ACHN (cell line): Measurements from ENCODE around the gene PSMB7.
A peak's percentile ranks its signal among the peaks of the same experiment; 100 is the strongest.

ENCODE experiments used
- DNase-seq: peaks from one replicate; pipeline ENCODE4 v3.0.0-alpha.2; 2015
- in situ Hi-C: cut with HindIII; loops from 2 replicates; pipeline ENCODE4 v1.10.0; 2017; ENCODE audit warnings: low sequenced_read_pairs, low pct_ligation_motif_present, low pct_unique_long_range_greater_than_20kb

Gene PSMB7

DNA sequence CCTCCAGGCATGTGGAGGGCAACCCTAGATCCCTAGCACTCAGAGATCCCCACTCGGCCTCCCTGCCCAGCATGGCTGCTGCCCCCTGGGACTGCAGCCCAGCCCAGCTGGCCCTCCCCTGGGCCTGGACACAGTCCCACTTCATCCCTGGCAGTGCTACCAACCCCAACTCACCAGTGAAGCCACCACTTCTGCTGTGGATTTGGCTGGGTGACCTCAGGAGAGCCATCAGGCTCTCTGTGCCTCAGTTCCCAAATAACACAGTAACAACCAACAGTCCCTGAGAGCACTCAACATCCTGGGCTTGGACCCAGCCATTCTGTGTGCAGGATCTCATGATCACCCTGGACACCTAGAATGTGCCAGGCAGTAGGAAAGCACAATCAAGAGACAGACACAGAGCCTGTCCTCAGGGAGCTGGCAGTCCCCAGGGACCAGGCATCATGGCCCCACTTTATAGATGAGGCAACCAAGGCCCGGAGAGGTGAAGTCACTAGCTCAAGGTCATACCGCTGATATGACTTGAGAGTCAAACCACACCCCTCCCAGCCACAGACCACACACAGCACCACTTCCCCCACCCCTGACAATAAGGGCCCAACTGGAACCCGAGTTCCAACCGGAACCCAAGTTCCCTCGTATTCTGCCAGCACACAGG lies 4.7 kb upstream of the PSMB7 start:
- no peak for DNase-seq
- in situ Hi-C loops: no loop called here

DNA sequence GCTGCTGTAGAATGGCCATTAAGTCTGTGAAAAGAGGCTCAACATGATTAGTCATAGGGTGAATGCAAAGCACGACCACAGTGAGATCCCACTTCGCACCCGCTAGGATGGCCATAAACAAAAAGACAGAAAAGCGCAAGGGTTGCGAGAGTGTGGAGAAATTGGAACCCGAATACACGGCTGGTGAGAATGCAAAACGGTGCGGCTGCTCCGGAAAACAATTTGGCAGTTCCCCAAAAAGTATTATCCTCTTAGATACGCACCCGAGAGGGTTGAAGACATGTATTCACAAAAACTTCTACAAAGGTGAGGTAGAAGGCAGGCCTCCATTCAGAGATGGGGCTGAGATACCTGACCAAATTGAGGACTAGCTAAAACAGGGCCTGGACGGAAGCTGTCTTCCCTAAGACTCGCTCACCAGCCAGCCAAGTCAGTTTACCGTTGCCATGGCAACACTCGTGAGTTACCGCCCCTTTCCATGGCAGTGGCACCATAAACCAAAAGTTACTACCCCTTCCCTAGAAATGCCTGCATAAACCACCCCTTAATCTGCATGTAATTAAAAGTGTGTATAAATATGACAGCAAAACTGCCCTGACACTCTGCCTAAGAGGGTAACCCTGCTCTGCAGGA lies 726 bp upstream of the PSMB7 start:
- in situ Hi-C loops: no loop called here
- no peak for DNase-seq

- in situ Hi-C loops: no loop called here
- peak; percentile 8 for DNase-seq
These were observed 630 bp downstream of the PSMB7 start for GRCh38 chr9:124414612-124415011.

DNA sequence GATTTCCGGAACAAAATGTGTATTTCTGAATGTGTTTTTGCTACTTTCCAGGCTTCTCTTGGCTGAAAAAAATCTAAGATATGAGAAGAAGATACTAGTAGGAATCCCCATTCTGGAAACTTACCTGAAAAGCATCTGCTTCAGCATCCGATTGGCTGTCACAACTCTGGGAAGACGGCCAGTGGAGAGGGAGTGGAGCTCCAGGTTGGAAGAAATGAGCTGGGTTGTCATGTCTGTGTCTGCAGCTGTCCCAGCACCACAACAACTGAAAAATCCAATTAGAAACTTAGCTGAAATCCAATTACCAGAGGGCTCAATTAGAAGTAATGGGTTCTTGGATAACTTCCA lies 3.0 kb downstream of the PSMB7 start:
- in situ Hi-C loops: no loop called here
- DNase-seq: no peak

DNA sequence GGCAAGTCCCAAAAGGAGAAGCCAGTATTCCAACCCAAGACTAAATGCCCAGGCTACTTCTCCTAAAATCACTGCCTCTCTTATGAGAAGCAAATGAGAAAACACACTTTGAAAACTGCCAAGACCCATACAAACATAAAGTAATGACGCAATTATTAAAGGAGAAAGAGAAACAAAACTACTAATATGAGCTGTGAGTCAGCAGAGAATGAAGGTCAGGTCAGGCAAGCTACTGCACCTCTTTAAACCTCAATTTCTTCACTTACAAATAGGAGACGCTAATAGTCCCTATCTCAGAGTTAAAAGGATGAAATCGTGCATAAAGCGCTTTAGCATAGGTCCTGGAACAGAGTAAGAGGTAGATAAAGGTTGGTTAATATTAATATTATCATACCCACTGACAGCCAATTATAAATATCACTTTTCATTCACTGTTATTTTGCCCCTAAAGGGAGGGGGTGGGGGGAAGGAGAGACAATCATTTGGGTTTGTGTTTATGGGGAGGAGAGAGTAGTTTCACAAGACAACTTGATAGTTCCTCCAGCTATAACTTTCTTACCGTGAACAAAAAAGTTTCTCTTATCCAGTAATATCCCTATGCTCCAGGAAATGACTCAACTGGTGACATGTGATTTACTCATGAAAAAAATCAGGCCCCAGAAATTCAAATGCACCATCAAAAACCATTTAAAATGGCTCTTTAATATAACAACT lies 3.6 kb downstream of the PSMB7 start:
- peak; percentile 56 for DNase-seq
- in situ Hi-C loops: no loop called here

GRCh38 chr9:124410321-124410913 lies 4.8 kb downstream of the PSMB7 start:
- peak; percentile 31 for DNase-seq
- in situ Hi-C loops: no loop called here

DNA sequence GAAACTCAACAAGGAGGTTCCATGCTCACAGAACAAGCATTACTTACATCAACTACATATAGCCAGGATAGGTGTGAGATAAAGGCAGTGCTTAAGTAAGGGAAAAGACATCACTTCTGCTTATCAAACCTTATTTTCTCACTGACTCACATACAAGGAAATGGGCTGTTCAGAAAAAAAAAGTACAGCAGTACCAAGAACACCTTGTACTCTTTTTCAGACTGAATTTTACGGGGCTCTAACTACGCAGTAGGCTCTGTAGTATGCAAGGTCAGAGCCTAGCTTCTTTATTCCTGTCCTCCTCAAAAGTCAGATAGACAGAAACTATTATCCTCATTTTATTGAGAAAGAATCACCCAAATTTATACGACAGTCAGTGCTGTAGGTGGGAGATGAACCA lies 5.8 kb downstream of the PSMB7 start:
- DNase-seq: no peak
- in situ Hi-C loops: no loop called here

DNA sequence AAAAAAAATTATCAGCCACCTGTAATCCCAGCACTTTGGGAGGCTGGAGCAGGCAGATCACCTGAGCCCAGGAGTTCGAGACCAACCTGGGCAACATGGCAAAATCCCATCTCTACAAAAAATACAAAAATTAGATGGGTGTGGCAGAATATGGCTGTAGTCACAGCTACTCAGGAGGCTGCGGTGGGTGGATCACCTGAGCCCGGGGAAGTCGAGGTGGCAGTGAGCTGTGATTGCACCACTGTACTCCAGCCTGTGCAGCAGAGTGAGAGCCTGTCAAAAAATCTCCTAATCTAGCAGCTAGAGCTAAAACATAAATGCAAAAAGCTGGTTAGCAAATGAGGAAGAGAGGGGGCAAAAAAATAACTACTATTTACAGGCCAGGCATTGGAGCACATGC lies 12.0 kb downstream of the PSMB7 start:
- in situ Hi-C loops: no loop called here
- DNase-seq: no peak

DNA sequence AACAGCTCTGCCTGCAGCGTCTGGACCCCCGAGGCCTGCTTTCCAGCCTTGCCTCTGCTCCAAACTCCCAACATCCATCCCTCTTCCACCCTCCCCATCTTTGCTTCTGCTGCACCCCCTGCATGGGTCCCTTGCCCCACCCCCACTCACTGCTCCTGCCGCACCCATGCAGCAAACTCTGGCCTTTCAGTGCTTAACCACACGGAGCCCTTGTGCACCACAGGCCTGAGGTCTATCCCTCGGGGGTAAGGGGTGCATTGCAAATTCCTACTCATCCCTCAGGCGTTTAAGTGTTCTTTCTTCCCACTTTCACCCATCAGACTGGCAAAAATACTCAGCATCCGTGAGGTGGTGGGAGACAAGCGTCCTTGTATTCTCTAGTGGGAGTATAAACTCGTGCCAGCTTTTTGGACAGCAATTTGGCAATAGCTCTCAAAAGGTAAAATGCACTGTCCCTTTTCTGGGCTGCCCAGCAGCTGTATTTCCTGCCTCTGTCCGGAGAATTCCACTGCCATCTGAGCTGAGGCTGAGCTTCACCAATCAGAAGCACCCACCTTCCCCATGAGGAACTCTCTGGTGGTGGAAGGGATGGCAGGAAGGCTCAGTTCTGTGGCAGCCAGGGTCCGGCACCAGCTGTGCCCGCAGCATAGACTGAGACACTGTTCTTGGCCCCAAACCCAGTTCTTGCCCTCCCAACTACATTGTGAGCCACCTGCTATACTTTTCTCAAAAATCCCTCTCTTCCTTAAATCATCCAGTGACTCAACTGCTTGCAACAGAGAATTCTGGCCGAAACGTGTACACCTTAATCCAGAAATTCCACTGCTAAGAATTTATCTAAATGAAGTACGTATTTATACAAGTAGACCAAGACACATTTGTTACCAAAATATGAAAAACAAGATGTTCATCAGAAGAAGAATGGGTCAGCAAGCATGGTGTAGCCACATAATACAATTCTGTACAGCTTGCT lies 15.0 kb downstream of the PSMB7 start:
- no peak for DNase-seq
- in situ Hi-C loops: loop anchor here (25.0 kb wide), 1 partner anchor 288 kb away; no protein-coding TSS in a partner anchor

DNA sequence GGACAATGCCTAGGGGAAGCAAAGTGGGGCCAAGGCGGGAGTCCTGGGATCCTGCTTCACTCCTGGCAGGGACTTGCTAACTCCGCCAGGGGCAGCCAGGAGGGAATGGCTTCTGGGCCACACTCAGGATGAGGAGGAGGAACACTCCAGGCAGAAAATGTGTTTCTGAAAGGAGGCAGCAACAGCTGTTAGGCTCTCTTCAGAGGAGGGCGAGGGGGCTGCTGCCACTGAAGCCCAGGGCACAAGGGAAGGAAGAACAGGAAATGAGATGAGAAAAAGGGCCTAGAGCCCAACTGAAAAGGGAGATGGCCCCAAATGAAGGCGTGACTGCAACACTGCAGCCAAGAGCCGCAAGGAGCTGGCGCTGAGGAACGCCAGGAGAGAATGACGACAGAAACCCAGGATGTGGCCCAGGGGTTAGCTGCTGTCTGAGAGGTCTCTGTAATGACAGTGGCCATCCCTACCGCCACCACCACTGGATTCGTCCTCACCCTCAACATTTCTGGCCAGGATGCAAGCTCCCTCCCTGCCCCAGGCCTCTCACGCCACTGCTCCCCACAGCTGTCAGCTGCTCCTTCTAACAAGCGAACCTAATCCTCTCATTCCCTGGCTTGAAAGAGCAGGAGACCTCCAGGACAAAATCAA lies 15.8 kb downstream of the PSMB7 start:
- DNase-seq: no peak
- in situ Hi-C loops: loop anchor here (25.0 kb wide), 1 partner anchor 287 kb away; no protein-coding TSS in a partner anchor

DNA sequence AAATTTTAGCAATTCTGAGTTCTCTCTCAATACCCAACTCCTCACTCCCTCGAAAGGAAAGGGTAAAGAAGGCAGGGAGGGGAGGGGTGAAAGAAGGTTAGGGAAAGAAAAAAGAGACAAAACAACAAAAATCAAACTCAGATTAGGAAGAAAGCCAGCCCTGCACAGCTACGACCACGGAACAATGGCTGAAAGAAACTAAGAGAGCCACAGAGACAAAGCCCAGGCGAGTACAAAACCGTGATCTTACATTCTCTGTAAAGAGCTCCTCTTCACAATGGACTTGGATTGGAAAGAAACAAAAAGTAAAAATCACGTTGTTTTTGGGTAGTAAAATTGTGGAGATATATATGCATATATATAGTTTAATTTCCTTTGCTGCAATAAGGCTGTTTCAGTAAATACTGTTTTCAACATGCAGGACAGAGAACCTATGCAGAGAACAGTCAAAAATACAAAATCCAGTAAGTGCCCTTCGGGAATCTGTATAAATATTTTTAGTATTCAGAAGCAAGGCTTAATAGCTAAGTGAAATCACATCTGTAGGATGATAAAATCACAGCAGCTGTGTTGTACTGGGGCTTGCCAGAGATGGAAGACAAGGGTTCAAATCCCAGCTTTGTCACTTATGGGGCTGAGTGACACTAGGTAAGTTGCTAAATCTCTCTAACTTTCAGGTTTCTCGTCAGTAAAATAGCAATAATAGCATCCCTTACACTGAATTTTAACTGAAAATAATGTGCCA lies 16.9 kb downstream of the PSMB7 start:
- DNase-seq: no peak
- in situ Hi-C loops: loop anchor here (25.0 kb wide), 1 partner anchor 286 kb away; no protein-coding TSS in a partner anchor

DNA sequence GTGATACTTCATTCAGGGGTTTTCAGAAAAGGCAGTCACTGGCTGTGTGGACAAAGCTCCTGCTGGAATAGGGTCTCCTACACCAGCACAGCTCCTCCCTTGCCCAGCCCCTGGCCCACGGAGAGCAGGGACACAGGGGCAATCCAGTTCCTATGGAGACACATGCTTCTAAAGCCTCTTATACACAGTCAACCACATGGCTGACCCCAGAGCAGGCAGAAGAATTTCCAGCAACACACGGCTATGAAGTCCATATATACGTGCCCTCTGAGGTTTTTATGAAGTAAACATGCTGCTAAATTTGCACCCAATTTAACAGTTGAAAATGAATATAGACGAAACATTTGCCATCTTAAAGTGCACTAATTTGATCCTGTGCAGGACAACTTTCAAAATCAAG lies 19.4 kb downstream of the PSMB7 start:
- no peak for DNase-seq
- in situ Hi-C loops: loop anchor here (25.0 kb wide), 1 partner anchor 284 kb away; no protein-coding TSS in a partner anchor

DNA sequence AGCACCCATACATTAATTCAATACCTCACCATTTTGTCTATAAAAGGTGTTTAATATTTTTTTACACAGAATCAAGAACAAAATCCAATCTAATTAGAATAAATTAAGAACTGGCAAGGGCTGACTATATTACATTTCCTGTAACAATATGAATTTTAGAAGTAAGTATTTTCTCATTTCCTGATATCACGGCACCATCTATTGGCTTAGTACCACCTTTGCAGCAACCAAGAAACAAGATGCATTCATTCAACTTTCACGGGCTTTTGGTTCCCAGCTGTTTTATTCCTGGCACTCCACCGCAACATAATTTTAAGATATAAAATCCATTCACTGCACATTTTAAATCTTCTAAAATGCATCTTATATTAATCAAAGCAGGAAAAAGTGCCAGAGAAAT lies 20.6 kb downstream of the PSMB7 start:
- in situ Hi-C loops: loop anchor here (25.0 kb wide), 1 partner anchor 282 kb away; no protein-coding TSS in a partner anchor
- DNase-seq: no peak

DNA sequence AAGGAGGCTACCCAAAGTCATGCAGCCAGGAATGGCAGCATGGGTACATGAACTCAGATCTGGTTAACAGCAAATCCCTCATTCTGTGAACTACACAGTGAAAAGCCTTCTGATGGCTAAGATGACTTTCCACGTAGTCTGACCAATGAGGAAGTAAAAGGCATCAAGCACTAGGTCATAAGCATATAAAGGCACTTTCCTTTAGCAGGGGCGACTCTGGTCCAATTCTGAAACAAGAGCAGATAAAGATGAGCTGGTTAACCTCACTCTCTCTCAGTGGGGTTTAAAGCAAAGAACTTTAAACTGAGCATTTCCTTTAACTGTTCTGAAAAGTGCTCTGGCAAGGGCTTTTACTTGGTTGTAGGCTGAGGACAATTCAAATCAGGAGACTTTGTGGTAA lies 21.1 kb downstream of the PSMB7 start:
- in situ Hi-C loops: loop anchor here (25.0 kb wide), 1 partner anchor 282 kb away; no protein-coding TSS in a partner anchor
- DNase-seq: no peak

DNA sequence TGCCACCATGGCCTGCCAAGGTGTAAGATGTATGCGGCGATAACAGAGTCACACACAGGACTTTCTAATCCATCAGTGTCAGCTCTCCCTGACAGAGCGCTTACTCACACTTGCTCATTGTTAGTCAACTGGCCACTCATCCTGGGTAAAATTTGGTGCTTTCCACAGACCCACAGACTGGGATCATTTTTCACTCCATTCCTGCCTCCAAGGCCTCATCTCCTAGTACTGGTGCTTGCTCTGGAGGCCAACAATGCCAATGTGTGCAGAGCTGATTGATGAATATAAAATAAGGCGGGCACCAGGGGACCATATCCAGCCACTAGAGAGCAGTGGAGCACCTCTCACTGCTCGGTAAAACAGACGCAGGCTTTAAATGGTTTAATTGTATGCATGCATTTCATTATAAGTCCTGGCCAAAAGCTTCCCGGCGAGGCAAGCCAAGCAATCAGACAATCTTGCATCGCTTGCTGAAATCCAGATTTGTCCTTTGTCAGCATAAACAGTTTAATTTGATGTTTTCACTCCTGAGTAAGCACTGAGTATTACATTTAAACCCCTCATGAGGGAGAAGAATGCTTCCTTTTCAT lies 22.3 kb downstream of the PSMB7 start:
- in situ Hi-C loops: loop anchor here (25.0 kb wide), 1 partner anchor 281 kb away; no protein-coding TSS in a partner anchor
- DNase-seq: peak; percentile 74

DNA sequence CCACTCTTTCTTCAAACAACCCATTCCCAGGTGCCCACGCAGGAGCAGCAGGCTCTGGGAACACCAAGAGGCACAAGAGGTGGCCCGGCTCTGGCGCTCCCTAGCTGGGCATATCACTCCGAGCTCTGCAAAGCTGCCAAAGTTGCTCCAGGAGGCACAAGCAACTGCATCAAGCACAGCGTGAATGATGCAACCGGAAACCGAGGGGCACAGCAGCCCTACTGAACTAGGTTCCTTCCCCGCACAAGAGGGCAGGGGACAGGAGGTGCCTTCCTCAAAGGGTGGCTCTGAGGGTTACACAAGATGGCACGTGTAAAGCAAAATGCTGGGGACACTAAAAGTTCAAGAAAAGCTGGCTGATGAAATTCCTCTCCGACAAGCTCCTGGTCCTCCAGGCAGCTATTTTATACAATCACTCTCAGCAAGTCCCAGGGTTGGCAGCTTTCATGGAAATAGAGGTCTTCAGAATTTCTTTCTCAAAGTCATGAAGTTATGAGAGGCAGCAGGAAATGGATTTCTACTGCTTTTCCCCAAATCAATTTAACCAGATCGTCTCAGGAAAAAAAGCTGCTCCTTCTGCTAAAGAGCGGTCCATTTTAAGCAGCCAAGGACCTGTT lies 22.9 kb downstream of the PSMB7 start:
- in situ Hi-C loops: loop anchor here (25.0 kb wide), 1 partner anchor 280 kb away; no protein-coding TSS in a partner anchor
- DNase-seq: no peak
